Measurements from ENCODE around the gene RFPL3.
"Not testable (repeated sequence)": the region's sequence is repeated elsewhere in the genome, so short reads cannot be mapped to it uniquely, and the experiment has no call there.

RFPL3 gene

GRCh38 chr22:32357567-32357966 lies at the start of gene RFPL3:
TSS of gene RFPL3 (plus strand) at chr22:32357867. CDS start at chr22:32358072, 205 bp downstream.
- not testable (repeated sequence) for DNase-seq (ENCODE audit: low spot score)

GRCh38 chr22:32308191-32308590 lies 49.5 kb upstream of the RFPL3 start:
- DNase-seq (ENCODE audit: low spot score): no peak

GRCh38 chr22:32308934-32309333 lies 48.7 kb upstream of the RFPL3 start:
- no peak for DNase-seq (ENCODE audit: low spot score)

DNA sequence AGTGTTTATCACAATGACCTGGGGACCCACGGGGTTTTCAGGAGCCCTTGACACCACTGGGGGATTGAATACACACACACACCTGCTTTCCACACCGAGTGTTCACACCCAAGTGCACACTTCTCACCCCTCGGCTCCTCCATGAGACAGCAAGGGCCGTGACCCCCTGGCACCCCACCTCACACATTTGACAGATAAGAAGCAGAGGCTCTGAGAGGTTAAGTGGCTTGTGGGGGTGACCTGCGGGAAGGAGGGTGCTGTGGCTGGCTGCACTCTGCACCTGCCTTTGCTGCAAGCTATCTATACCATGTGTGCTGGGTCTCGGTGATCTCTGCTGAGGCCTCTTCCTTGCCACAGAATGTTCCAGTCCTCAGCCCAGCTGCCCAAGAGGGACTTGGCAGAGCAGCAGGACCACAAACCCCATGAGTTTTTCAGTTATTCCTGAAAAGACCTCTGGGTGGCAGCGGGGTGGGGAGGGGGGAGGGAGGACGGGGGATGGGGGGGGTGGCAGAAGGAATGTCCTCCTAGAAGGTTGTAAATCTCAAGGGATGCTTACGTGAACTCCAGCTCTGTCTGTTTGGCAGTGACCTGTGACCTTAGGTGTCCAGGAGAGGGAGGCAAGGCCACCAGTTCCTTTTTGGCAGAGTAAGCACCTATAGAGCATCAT lies 47.9 kb upstream of the RFPL3 start:
- no peak for DNase-seq (ENCODE audit: low spot score)

DNA sequence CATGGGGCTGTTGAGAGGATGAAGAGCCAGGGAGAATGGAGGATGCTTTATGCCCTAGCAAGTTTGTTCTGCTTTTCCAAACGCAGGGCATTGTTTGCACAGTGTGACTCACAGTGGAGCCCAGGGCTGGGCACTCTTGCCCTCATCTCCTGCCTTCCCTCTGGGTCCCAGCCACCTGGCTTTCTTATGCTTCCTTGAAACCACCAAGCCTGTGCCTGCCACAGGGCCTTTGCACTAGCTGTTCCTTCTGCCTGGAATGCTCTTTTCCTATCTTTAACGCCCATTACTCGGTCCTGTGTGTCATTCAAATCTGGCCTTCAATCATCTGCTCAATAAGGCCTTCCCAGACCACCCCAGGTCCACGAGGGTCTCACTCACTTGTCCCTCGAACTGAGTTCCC lies 46.9 kb upstream of the RFPL3 start:
- no peak for DNase-seq (ENCODE audit: low spot score)

GRCh38 chr22:32311551-32312071 lies 46.1 kb upstream of the RFPL3 start:
- no peak for DNase-seq (ENCODE audit: low spot score)

DNA sequence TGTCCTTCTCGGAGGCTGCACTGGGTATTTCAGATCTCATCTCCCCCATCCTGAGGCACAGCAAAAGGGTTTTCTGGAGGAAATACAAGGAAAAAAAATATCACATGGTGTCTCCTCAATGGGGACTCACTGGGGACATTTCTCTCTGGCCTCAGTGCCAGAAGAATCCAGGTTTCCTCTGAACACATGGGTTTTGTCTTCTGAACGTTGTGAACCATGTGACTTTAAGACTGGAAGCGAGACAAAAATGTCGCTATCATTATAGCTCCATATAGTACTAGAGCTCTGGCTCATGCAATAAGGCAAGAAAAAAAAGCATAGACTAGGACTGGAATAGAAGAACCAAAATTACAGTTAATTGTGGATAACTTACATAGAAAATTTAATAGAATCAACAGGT lies 44.9 kb upstream of the RFPL3 start:
- no peak for DNase-seq (ENCODE audit: low spot score)

DNA sequence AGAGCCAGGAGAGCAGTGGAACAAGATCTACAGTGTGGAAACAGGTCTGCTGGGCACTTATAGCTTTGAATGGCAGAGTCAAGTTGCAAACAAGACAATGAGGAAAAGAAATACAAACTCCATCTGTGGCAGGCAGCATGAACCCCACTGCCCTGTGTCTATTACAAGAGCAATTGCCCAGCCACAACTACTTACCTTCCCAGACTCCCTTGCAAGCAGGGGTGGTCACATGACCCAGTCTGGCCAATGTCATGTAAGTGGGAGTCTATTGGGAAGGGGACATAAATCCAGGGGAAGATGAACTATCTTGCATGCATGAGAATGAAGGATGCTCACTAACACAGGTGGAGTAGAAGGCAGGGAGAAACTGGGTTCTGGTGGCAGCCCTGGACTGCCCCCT lies 44.1 kb upstream of the RFPL3 start:
- DNase-seq (ENCODE audit: low spot score): no peak

DNA sequence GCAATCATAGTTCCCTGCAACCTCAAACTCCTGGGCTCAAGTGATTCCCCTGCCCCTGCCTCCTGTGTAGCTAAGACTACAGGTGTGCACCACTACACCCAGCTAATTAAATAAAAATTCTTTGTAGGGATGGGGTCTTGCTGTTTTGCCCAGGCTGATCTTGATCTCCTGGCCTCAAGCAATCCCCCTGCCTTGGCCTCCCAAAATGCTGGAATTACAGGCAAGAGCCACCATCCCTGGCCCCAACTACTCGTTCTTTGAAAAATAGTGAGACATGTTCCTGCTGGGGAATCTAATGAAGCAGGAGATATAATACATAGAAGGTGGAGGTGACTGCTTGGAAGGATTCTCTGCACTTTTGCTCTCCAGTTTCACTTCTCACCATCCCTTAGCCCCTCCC lies 40.1 kb upstream of the RFPL3 start:
- no peak for DNase-seq (ENCODE audit: low spot score)

DNA sequence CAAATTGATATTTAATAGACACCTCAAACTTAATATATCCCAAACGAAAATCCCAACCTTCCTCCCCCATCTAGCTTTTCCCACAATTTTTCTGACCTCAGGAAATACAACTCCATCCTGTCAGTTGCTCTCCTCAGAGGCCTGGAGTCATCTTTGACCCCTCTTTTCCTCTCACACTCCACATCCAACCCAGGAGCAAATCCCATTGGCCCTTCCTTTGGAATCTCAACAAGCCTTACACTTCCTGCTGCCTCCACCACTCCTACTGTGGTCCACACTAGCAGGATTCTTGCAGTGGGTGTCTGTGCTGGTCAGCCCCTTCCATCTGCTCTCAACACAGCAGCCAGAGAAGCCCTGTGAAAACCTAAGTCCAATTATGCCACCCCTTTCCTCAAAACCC lies 39.3 kb upstream of the RFPL3 start:
- DNase-seq (ENCODE audit: low spot score): no peak

GRCh38 chr22:32319861-32320406 lies 37.7 kb upstream of the RFPL3 start:
- no peak for DNase-seq (ENCODE audit: low spot score)

DNA sequence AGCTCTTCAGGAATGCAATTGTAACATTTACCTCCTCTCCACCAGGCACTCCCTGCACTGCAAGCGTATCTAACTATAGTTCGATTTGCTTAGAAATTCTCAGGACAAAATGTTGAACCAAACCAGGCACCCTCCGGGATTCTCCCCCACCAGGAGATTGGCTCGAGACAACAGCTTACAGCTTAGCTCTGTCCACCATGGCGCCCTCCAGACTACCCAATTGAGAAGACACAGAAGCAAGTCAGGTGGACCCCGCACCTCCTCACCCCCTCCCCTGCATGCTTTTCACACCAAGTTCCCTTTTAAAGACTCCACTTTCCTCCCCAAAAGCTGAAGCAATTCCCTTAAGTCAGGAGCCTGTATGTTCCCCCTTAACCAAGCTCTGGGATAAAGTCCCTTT lies 34.7 kb upstream of the RFPL3 start:
- no peak for DNase-seq (ENCODE audit: low spot score)

GRCh38 chr22:32323513-32324164 lies 34.0 kb upstream of the RFPL3 start:
- DNase-seq (ENCODE audit: low spot score): no peak

- DNase-seq (ENCODE audit: low spot score): no peak
Observed at GRCh38 chr22:32324505-32325415, 32.9 kb upstream of the RFPL3 start.

- DNase-seq (ENCODE audit: low spot score): no peak
Observed at GRCh38 chr22:32325416-32325801, 32.3 kb upstream of the RFPL3 start.

- no peak for DNase-seq (ENCODE audit: low spot score)
Observed at GRCh38 chr22:32325811-32326237, 31.8 kb upstream of the RFPL3 start.

GRCh38 chr22:32326647-32327046 lies 31.0 kb upstream of the RFPL3 start:
- no peak for DNase-seq (ENCODE audit: low spot score)

DNA sequence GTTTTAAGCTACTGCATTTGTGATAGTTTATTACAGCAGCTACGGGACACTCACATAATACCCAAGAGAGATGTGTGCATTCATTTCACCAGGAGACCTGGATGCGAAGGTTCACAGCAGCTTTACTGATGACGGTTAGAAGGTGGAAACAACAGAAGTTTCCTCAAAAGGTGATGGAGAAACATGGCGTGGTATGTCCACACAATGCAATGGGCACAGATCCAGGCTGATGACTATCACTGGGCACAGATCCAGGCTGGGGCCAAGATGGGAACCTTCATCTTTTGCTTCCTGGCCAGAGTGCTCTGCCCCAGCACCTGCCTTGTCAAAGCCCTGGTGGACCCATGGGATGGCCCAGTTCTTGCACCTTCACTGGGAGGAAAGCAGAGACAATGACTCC lies 30.6 kb upstream of the RFPL3 start:
- DNase-seq (ENCODE audit: low spot score): no peak

DNA sequence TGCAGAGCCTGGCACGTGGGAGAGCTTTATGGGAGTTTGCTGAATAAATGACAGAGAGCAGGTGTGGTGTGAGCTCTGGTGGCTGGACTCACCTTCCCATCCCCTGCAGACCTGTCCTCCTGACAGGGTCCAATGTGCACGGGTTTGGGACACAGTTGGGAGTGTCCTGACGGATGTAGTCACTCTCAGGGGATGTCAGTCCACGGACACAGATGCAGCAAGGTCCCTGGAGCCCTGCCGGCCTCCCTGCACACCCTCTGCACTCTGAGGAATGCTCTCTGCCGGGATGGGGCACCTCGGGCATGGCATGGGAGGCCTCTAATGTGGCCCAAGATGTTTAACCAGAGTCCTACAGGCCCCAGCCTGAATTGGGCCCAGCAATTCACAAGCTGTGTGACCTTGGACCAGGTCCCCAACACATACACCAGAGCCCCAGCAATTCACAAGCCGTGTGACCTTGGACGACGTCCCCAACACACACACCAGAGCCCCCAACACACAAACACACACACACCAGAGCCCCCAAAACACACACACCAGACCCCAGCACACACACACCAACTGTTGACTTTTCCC lies 30.0 kb upstream of the RFPL3 start:
- DNase-seq (ENCODE audit: low spot score): no peak

- no peak for DNase-seq (ENCODE audit: low spot score)
Observed at GRCh38 chr22:32328306-32329201, 29.1 kb upstream of the RFPL3 start.

DNA sequence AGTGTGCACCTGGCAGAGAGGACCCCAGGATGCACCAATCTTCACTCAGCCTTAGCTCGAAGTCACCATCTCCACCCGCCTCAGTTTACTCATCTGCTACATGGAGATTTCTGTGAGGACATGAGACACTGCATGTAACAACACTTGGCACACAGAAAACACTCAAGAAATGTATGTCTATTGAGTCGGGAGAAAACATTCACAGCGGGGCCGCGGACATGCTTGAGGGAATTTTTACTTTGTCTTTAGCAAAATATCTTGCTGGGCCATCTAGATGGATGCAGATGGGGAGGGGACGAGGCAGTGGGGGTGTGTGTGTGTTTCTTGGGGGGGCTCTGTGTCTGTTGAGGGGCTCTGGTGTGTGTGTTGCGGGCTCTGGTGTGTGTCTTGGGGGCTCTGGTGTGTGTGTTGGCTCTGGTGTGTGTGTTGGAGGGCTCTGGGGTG lies 28.4 kb upstream of the RFPL3 start:
- DNase-seq (ENCODE audit: low spot score): no peak
